ENCODE data around the gene EXT2. TPM values are rescaled to one million over a fixed set of nuclear protein-coding genes. Genes with fewer than 3 reads are reported as not detected.

The EXT2 gene
- total and polyA plus RNA-seq, 2 of the 13 experiments (the other 11 are each of a cell fraction or from before 2014, with no cell fraction given) = 61.5 to 68.7 TPM

DNA sequence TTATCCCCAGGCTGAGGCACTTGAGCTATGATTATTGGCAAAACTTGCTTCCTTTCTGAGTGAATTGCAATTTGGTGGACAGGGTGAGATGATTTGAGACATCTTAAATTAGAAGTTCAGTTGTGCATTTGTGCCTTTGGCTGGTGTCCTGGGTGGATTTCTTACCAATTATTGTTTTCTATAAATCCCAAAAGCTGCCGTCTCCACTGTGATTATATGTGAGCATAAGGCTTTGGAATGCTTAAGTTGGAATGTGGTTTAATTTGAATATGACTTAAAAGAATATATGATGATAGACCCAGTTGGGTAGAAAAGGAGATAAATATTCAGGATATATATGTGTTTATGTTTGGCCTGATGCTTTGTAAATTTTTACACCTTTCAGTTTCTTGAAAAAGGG is 70.0 kb downstream of the EXT2 start (continued):
- no peak for TF ChIP-seq ZNF10 (CRISPR knock-in tag; IDR thresholded peaks at IDR 0.05; ENCODE audit: borderline replicate concordance, low read depth)
- TF ChIP-seq ZNF136 (CRISPR knock-in tag; IDR thresholded peaks at IDR 0.05; ENCODE audit: low read depth) = no peak
- no peak for TF ChIP-seq KAT7 (CRISPR knock-in tag; IDR thresholded peaks at IDR 0.05; ENCODE audit: borderline replicate concordance)
- TF ChIP-seq, protein P1, sequence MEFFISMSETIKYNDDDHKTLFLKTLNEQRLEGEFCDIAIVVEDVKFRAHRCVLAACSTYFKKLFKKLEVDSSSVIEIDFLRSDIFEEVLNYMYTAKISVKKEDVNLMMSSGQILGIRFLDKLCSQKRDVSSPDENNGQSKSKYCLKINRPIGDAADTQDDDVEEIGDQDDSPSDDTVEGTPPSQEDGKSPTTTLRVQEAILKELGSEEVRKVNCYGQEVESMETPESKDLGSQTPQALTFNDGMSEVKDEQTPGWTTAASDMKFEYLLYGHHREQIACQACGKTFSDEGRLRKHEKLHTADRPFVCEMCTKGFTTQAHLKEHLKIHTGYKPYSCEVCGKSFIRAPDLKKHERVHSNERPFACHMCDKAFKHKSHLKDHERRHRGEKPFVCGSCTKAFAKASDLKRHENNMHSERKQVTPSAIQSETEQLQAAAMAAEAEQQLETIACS (CRISPR knock-in tag; IDR thresholded peaks at IDR 0.05) = no peak
- no peak for TF ChIP-seq HHEX (CRISPR knock-in tag; IDR thresholded peaks at IDR 0.05)

DNA sequence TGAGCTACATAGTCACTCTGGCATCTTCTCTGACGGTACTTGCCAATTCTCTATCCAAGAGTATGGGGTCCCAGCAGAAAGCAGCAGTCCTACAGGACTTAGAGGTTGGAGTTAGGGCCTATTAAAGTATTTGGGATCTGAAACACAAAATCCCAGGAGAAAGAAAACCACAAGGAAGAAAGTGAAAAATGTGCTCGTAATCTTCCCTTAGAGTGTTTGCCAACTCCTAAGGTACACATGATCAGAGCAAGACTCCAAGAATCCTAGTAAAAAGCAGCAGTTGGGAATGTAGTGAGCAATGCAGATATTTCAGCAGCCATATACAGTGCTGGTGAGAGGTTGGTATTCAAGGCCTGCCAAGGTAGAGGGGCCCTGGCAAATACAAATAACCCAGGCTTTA is 71.6 kb downstream of the EXT2 start:
- Histone ChIP-seq H3K9me3 (ENCODE audit: low read length) (no peaks in the 10 kb centered on the region), H3K27me3 (ENCODE audit: control insufficient read depth in 1 of 2, insufficient read depth in 2 of 2, low read length in 2 of 2) (no peaks in the 10 kb centered on the region), H2AFZ (ENCODE audit: low read length) (no peak overlapping the region), H3K4me1 (ENCODE audit: insufficient read depth, low read length) (no peaks in the 10 kb centered on the region), H3K9ac (ENCODE audit: insufficient read depth, low read depth, low read length) (no peak overlapping the region), H3K27ac (ENCODE audit: extremely low read length, insufficient read depth, low read length) (no peak overlapping the region), H3K4me2 (ENCODE audit: low read depth, low read length) (no peak overlapping the region), H4K20me1 (ENCODE audit: insufficient read depth, low read length) (no peaks in the 10 kb centered on the region), H3K36me3 (replicated peaks in 1 of 2; ENCODE audit: control insufficient read depth in 1 of 2, insufficient read depth in 2 of 2, low read length in 2 of 2) (peaks cover 0 to 4% of the 10 kb centered on the region in 2 experiments; a peak in 1 of 5 replicates), H3K4me3 (replicated peaks in 1 of 3; ENCODE audit: insufficient read depth in 1 of 3, low read depth in 2 of 3, low read length in 3 of 3) (no peak overlapping the region), H3K79me2 (ENCODE audit: insufficient read depth, low read length) (no peaks in the 10 kb centered on the region)
- DNase-seq (ENCODE audit: low spot score) = no peak
- 96% methylated on average over 2 of the region's 2 CpGs for WGBS (ENCODE audit: low lambda C conversion rate)
- intact Hi-C loops (cut with micrococcal nuclease; ENCODE audit: unreplicated experiment) = no loop called here
- ChIA-PET CTCF (ENCODE audit: low intra/inter-chr PET ratio, low total read pairs) (no interaction called here), POLR2A (no interaction called here)
- ATAC-seq = no peak
- no TSS peak for BruUV-seq (replicated peaks)
- no peak for FAIRE-seq
- in situ Hi-C loops (cut with HindIII; ENCODE audit: extremely low pct_ligation_motif_present, low pct_unique_long_range_greater_than_20kb) = no loop called here
- TF ChIP-seq PHF21A (CRISPR knock-in tag; IDR thresholded peaks at IDR 0.05) (no peak), GATA4 (IDR thresholded peaks at IDR 0.05; ENCODE audit: borderline replicate concordance, low read depth) (no peak), KAT8 (CRISPR knock-in tag; IDR thresholded peaks at IDR 0.05) (no peak), ZNF746 (CRISPR knock-in tag; IDR thresholded peaks at IDR 0.05) (no peak), PLRG1 (conservative IDR thresholded peaks at IDR 0.05) (no peak), ZNF607 (CRISPR knock-in tag; IDR thresholded peaks at IDR 0.05; ENCODE audit: borderline replicate concordance) (no peak), CENPBD1 (CRISPR knock-in tag; IDR thresholded peaks at IDR 0.05; ENCODE audit: borderline replicate concordance, low read depth) (no peak), NR2C2 (CRISPR knock-in tag; IDR thresholded peaks at IDR 0.05; ENCODE audit: borderline replicate concordance) (no peak), ZNF205 (CRISPR knock-in tag; IDR thresholded peaks at IDR 0.05) (no peak)
- TF ChIP-seq, protein P2, sequence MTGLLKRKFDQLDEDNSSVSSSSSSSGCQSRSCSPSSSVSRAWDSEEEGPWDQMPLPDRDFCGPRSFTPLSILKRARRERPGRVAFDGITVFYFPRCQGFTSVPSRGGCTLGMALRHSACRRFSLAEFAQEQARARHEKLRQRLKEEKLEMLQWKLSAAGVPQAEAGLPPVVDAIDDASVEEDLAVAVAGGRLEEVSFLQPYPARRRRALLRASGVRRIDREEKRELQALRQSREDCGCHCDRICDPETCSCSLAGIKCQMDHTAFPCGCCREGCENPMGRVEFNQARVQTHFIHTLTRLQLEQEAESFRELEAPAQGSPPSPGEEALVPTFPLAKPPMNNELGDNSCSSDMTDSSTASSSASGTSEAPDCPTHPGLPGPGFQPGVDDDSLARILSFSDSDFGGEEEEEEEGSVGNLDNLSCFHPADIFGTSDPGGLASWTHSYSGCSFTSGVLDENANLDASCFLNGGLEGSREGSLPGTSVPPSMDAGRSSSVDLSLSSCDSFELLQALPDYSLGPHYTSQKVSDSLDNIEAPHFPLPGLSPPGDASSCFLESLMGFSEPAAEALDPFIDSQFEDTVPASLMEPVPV (CRISPR knock-in tag; IDR thresholded peaks at IDR 0.05) = no peak
- TF ChIP-seq, protein P3, sequence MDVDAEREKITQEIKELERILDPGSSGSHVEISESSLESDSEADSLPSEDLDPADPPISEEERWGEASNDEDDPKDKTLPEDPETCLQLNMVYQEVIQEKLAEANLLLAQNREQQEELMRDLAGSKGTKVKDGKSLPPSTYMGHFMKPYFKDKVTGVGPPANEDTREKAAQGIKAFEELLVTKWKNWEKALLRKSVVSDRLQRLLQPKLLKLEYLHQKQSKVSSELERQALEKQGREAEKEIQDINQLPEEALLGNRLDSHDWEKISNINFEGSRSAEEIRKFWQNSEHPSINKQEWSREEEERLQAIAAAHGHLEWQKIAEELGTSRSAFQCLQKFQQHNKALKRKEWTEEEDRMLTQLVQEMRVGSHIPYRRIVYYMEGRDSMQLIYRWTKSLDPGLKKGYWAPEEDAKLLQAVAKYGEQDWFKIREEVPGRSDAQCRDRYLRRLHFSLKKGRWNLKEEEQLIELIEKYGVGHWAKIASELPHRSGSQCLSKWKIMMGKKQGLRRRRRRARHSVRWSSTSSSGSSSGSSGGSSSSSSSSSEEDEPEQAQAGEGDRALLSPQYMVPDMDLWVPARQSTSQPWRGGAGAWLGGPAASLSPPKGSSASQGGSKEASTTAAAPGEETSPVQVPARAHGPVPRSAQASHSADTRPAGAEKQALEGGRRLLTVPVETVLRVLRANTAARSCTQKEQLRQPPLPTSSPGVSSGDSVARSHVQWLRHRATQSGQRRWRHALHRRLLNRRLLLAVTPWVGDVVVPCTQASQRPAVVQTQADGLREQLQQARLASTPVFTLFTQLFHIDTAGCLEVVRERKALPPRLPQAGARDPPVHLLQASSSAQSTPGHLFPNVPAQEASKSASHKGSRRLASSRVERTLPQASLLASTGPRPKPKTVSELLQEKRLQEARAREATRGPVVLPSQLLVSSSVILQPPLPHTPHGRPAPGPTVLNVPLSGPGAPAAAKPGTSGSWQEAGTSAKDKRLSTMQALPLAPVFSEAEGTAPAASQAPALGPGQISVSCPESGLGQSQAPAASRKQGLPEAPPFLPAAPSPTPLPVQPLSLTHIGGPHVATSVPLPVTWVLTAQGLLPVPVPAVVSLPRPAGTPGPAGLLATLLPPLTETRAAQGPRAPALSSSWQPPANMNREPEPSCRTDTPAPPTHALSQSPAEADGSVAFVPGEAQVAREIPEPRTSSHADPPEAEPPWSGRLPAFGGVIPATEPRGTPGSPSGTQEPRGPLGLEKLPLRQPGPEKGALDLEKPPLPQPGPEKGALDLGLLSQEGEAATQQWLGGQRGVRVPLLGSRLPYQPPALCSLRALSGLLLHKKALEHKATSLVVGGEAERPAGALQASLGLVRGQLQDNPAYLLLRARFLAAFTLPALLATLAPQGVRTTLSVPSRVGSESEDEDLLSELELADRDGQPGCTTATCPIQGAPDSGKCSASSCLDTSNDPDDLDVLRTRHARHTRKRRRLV (CRISPR knock-in tag; IDR thresholded peaks at IDR 0.05) = no peak
